Activated effector memory CD4-positive, alpha-beta T cell treated with anti-CD3 and anti-CD28 coated beads, Interleukin-2, amount 50 U/mL, for 16 hours (primary cell): ENCODE results near the gene ADAMTS12.
A peak's percentile ranks its signal among the peaks of the same experiment; 100 is the strongest.

Experiments used
- DNase-seq: peaks from one replicate; pipeline ENCODE4 v3.0.0-alpha.2; 2020

Gene ADAMTS12

DNA sequence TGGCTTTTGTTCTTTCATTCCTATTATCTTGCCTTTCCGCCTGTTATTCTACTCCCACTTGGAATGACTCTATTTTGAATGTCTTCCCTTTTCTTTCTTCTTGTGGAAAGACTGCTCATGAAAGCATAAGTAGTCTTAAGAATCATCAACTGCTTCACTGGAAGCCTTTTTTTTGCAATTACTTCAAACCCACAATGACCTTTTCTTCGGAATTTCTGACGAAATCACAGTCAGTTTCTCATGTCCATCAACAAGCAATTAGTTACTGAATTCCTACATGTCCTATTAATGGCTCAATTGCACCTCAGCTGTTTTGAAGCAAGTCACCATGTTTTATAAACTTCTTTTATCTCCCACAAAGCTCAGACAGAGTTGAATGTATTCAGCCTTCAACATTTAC is 254.8 kb downstream of the ADAMTS12 start:
- no peak for DNase-seq

DNA sequence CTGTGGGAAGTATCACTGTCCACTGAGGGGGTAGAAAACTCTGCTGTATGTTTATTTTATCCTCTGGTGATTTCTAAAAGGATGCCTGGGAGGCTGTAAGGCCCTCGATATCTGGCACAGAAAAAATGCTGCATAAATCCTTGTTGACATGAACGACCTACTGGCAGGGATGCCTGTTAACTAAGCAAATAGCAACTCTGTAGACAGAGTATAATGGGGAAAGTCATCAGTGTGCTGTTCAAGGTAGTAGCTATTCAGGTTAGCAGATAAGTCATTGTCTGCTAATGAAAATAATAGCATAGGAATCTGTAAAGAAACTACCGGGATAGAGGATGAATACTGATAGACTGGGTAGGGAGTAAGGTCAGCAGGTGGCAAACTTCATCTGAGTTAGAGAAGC is 256.2 kb downstream of the ADAMTS12 start:
- DNase-seq: no peak

DNA sequence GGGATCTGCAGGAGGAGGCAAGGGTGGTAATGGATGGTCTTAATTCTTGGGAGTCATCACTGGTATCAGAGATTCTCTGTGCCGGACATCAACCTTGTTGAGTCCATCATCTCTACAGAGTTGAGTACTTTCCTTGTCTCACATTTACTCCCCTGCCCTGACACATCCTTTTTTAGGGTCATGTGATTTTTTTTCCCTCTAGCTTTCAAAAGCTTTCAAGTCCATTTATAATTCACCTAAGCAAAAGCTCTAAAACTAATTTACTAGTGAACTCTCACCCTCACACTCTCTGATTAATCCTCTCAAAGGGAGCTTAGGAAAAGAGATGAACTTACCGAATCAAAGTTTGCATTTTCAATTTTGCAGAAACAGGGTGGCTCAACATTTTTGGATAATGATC is 258.1 kb downstream of the ADAMTS12 start:
- DNase-seq: no peak

DNA sequence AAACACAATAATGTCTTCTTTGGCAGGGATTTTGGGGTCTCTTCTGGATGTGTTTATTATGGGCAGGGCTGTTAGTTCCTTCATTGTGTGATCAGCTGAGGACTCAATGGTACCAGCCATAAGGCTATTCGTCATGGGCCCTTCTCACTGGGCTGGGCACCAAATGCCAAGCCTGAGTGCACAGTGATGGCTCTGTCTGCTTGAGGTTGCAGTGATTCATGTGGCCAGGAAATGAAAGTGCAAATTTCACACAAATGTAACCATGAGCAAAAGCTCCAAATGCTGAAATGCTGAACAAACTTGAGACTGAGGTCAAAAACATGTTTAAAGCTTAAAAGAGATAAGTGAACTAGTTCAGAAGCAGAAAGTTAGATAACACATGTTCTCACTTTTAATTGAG is 260.0 kb downstream of the ADAMTS12 start:
- no peak for DNase-seq

DNA sequence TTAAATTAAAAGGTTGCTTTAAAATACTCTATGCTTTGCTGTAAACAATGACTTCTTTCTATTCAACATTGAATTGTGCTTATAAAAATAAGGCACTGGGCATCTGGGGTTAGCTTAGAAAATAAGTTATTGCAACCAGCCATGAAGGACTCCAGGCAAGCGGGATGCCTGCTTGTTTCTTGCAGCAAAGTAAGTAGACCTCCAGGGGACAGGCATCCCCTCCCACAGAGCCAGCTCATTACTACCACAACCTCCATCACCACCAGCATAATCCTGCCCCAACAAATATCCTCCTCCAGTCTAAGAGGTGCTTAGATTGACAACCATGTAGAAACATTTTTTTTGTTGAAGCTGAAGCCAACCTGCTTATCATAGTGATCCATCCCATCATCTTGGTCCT is 260.7 kb downstream of the ADAMTS12 start:
- no peak for DNase-seq

DNA sequence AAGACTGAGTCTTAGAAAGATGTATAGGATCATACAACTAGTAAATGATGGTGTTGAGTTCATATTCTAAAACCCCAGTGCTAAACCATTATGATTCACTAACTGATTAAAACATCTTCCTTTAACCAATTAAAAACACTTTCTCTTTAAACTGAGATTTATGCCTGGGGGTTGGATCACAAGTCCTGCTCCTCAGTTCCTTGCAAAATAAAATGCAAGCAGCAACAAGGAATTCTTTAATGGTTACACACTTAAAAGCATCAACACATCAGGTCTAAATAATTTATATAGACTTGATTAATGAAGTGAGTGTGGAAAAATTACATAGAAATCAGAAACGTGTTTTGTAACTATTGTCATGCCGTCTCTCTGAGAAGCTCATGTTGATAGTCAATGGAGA is 261.8 kb downstream of the ADAMTS12 start:
- DNase-seq: no peak

DNA sequence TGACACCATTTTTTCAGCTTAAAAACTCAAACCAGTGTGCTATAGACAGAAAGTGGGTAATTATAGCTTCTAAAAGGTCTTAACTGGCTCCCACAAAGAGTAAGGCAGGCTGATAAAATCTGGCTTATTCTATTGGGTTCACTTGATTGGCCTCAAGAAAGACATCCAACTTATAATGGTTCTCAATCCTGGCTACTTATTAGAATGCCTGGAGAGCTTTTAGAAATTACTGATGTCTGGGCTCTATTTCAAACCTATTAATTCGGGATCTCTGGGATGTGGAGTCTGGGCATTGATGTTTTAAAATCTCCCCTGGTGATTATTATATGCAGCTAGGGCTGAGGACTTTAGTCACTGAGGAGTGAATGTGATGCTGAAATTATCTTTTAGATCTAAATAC is 263.0 kb downstream of the ADAMTS12 start:
- no peak for DNase-seq

DNA sequence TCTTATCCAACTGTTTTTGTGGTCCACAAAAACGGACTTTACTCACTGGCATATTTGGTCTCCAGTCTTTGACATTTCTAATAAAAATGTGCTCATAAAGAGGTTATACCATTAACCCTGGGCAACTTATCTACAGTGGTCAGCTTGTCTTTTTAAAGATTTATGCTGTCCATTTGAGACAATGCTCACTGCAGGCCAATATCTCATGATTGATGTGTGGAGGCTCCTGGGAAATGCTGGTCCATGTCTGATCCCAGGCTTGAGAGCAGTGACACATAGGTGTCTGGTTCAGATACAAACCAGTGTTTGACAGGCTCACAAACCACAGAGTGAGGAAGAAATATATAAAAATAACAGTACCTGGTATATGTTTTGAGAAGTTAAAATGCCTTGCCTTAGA is 270.3 kb downstream of the ADAMTS12 start:
- no peak for DNase-seq

DNA sequence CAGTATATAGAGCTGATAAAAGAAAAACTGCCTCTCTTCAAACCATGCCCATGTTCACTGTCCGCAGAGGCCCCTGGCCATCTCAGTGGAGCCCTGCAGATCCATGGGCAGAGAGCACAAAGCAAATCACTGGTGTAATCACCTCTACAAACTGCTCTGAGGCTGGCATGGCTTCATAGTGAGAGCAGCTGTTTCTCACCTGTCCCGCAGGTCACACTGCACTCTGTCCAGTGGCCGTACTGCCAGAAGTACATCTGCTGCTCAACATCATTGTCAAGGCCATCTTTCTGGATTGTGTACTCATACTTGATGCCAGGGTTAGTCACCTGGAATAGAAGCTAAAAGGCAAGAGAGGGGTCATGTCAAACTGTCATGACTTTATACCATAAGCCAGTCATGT is 277.8 kb downstream of the ADAMTS12 start:
- DNase-seq: no peak

DNA sequence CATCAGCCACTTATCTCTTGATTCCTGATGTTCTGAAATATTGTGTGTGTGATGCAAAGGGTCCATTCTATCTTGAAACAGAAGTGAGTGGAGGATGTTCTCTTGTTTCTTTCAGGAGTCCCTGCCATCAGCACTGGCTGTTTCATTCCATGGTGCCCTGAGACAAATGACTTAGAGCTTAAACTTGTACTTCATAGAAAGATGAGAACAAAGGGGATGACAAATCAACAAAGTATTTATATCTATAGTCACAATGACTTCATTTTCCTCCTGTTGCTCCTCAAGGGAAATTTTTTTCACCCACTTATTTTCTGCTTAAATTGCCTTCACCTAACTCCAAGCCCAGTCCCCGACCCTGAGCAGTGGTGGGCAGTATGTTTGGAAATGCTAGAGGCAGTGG is 279.4 kb downstream of the ADAMTS12 start:
- no peak for DNase-seq

DNA sequence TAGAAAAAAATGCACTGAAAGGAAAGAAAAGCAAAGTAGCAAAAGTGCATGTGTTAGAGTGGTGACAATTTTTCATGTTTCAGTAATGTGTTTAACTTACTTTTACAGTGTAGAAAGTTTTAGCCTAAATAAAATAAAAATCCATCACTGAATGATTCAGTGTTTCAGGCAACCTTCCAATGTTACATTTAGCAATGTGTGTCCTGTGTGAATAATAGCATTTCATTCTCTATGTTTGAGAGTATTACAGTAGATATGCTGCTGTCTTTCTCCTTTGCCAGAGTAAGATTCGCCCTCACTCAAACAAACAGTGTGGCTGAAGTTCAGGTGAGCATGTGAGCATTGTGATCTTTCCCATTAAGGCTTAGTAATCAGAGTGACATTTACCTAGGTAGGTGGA is 279.9 kb downstream of the ADAMTS12 start:
- DNase-seq: no peak

DNA sequence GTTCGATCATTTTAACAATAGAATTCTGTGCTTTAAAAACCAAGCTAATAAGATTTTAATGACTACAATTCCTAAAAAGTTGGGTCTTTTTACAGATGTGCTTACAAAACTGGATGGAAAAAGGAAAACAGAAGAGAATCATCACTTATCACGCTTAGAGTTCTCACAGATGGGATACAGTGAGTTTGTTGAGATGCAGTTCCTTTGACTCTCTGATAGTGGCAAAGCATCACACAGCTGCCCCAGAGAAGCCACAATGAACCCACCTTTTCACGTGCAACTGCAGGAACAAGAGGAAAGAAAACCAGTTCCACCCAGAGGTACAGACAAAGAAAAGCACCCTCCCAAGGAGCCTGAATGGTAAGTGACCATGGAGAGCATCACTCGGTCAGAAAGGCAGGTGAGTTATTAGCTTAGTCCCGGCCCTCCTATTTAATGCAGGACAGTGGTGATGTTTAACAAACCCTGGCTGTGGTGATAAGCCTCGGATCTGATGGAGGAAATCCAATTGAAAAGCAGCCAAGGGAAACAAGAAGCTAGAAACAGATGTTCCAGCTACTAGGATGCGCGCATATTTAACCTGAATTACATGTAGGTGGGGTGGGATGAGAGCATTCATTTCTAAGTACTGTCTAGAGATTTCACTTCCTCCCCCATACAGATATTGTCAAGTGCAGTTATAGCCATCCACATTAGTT is 283.3 kb downstream of the ADAMTS12 start:
- DNase-seq: no peak

DNA sequence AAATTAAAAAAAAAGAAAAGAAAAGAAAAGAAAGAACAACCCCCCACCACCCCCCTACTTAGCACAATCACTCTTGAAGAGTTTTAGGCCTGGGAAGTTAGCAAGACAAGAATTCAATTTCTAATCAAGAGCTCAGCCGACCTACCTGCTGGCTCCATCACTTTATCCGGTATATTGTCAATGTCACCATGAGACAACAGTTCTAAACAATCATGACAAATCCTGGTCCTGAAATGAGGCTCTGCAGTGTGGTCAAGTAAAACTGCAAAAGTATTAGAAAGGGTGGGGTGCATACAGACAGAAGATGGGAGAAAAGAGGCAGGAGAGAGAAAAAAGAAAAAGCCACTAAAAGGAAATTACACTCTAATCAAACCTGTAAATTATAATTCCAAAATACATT is 287.3 kb downstream of the ADAMTS12 start:
- no peak for DNase-seq

DNA sequence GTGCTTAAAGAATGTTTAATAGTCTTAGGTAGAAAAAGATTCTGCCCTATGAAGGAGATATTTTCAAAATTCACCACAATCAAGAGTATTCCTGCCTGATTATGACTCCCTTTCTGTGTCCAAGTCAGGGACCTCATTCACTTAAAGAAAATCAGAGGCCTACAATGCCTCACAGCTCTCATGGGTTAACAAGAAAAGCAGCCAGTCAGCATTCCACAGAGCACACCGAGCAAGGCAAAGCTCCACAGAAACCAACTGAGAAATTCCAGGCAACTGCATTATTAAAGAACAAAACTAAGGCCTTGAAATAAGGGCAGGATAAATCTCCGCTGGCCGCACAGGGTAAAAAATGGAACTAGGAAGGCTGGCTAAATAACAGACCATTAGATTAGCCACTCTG is 289.9 kb downstream of the ADAMTS12 start:
- DNase-seq: no peak

DNA sequence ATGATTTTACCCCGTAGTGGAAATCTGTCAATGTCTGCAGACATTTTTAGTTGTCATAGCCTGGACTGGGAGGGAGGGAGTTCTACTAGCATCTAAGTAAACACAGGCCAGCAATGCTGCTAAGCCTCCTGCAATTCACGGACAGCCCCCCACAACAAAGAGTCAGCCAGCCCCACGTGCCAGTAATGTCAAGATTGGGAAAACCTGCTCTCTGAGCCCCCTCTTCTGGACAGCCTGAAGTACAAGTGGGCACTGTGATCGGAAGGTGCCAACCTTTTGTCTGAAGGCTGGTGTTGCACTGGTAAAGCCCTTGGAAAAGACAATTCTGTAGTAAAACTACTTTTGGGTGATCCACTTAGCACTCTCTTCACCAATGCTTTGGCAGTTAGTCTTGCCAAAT is 296.5 kb downstream of the ADAMTS12 start:
- DNase-seq: no peak

DNA sequence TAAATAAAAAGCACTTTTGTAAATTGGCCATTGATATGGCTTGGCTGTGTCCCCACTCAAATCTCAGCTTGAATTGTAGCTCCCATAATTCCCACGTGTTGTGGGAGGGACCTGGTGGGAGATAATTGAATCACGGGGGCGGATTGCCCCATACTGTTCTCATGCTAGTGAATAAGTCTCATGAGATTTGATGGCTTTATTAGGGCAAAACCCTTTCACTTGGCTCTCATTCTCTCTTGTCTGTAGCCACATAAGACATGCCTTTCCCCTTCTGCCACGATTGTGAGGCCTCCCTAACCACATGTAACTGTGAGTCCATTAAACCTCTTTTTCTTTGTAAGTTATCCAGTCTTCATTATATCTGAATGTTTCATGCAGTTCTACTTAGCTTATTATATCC is 297.8 kb downstream of the ADAMTS12 start:
- DNase-seq: no peak

DNA sequence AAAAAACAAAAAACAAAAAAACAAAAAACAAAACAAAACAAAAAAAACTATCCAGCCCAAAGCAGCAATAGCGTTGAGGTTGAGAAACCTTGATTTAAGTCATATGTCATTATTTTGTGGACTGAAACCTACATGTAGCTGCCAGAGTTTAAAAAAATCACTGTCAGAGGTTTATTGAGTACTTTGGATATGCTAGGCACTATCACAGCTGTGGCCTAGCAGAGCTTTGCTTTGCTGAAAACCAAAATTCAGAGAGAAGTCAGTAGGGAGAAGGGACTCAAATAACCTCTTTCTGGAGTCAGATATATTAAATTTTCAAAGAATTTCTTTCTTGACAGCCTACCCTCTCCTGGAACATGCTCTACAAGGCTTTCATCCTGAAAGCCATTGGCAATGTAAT is 299.5 kb downstream of the ADAMTS12 start:
- no peak for DNase-seq

DNA sequence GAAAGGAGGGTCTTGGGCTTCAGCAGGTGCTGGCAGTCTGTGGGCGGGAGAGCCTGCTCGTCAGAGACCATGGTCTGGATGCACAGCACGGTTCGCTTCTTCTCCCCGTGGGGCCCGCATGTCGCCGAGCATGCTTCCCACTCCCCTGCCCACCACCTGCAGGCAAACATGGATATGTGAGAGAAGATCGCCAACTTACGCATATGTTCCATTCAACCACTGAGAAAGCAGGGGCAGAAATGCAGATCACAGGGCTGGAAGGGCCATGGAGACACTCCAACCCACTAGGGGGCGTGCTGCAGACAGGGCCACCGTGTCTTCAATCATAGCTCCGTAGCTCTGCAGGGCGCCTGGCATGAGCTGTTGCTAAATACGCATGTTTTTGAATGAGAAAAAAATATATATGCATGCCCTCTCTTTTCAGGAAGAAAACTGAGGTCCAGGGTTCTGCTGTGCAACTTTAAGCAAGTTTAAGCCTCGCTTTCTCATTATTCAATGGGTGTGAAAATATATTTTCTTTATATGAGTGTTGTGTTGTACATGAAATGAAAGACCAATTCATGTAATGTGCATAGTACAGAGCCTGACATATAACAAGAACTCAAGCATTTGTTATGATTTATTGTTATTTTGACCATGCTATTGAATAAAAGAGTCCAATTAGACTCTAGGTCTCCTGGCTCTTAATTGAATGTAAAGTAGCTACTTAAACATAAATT is 303.0 kb downstream of the ADAMTS12 start:
- peak; percentile 74 for DNase-seq

DNA sequence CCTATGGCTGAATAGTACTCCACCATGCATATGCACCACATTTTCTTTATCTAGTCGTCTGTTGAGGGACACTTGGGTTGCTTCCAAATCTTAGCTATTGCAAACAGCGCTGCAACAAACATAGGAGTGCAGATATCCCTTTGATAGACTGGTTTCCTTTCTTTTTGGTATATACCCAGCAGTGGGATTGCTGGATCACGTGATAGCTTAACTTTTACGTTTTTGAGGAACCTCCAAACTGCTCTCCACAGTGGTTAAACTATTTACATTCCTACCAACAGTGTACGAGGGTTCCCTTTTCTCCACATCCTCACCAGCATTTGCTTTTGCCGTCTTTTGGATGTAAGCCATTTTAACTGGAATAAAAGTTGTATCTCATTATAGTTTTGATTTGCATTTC is 308.5 kb downstream of the ADAMTS12 start:
- no peak for DNase-seq

DNA sequence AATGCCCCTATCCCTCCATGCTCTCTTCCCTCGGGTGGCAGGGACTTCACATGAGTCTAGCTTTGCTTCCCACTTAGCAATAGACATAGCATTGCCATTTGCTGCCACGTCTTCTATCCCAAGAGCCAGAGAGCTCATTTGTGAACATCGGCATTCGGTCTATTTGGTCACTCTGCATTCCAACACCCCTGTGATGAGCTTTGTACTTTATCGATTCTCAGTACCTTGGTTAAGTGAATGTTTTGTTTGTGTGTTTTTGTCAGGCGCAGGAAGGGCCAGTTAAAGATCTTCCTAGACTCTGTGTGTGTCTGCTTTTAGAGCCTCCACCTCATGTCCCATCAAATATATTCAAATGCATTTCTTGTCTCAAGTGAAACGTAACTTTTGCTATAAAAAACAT is 309.4 kb downstream of the ADAMTS12 start:
- no peak for DNase-seq

DNA sequence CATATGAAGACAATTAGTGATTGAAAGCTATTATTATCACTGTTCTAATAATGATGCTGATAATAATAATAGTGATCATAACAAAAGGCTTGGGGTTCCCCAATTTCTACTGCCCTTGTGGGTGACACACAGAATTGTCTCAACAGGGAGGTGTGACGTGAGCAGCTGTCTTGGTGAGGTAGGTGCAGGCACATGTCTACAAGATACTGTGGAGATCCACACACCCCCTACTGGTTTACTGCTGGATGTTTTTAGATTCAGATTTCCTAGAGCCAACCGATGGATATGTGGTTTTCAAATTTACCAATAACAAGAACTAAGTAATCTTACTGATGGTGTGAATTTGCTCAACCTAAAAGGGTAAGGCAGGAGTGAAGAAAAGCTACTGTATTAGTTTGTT is 312.0 kb downstream of the ADAMTS12 start:
- no peak for DNase-seq

DNA sequence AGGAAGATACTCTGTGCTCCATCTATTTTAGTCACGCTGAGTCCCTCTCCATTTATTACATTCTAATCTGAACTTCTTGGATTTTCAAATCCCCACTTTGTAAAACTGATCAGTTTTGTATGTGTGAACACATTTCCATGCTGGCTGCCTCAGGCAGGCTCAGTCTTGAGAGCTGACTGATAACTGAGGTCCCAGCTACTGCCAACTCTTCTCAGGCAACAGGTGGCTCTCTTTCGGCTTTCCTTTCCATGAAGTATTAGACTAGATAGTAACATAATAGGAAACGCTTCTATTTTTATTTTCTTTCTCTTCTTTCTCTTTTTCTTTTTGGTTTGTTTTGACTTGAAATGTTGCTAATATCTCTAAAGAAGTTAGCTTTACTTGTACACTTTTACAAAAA is 312.6 kb downstream of the ADAMTS12 start:
- DNase-seq: no peak

DNA sequence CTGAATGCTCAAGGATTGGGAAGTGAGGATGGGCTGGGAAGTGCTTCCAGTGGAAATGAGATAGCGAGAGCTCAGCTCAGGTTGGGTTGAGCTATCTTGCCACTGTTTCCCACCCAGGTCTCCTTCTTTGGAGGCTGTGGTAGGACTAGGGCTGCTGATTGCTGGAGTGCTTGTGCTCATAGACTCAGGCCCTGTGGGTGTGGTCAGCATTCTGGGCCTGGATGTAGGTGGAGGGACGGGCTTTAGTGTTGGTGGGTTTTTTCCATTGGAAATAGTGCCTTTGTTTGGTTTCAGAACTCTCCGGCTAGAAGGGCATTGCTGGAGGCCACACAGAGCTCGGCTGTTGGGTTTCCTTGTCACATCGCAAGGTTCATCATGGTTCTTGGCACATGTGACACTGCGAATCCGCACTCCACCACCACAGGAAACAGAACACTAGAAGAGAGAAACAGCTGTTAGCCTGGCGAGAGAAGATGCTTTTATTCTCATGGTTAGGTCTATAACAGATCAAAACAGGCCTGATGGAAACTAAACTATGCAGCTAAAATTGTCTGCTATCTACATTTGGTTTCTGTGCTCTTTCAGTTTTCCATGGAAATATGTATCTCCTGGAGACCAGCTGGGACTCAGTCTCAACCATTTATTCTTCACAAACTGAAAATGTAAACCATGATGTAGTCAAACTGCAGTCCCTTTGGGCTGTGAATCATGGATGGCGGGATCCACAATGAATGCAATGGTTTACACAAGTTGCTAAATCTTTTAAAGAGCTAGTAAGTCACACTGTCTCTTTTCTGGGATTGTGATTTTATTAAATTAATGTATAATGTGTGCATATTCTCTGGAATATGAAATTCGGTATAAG is 314.8 kb downstream of the ADAMTS12 start:
- no peak for DNase-seq

DNA sequence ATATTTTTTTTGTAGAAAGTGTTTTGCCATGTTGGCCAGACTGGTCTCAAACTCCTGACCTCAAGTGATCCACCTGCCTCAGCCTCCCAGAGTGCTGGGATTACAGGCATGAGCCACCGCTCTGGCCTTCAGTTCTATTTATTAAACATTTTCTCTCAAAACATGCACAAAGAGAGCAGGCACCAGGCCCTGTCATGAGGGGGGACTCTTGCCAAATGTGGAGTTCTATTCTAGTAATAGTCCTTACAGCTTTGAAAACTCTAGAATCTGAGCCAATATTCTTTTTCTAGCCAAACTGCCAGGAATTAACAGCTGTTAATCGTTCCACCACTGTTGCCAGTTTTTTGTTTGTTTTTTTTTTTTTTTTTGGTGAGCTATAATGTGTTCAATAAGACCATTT is 326.5 kb downstream of the ADAMTS12 start:
- DNase-seq: no peak
